ENCODE measurements around the gene GRIN2C. TPM values are rescaled to one million over a fixed set of nuclear protein-coding genes. Genes with fewer than 3 reads are reported as not detected.

GRIN2C gene
- total and polyA plus RNA-seq, 12 donors: 0.42 to 16.4 (median 3.2) TPM

DNA sequence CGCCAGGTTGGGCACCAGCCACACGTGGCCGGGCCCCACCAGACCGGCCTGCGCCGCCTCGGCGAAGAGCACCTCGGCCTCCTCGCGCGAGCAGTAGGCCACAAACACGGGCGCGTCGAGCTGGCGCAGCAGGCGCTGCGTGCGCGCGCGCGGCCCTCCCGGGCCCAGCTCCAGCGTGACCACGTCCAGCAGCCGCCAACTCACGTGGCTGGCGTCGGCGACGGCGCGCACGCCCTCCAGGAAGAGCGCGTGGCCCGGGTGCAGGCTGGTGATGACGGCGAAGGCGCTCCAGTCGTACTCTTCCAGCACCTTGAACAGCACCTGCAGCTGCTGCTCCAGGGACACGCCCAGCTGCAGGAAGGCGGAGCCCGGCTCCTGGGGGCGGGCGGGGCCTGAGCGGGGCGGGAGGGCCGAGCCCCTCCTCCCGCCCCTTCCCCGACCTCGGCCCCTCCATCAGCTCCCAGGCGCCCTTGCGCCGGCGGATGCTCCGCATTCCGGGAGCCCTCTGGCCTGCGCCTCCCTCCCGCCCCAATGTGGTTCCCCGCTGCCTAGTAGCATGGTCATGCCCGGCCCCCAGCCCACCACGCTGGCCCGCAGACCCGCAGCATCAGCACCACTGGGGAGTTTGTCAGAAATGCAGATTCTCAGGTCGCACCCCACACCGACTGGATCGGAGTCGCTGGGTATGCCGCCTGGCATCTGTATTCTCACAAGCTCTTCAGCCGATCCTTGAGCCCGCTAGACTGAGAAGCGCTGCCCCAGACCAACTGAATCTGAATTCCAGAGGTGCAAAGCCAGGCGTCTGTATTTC lies 7.2 kb downstream of the GRIN2C start:
- no peaks in the 10 kb centered on the region for H3K4me1 ChIP-seq (replicated peaks in 1 of 2)
- no peaks in the 10 kb centered on the region for H3K36me3 ChIP-seq (replicated peaks in 1 of 2)
- no peak overlapping the region for H3K4me3 ChIP-seq
- intact Hi-C loops (cut with DNase I): no loop called here
- TF ChIP-seq POLR2A (IDR thresholded peaks at IDR 0.05): no peak
- TF ChIP-seq, protein P1, sequence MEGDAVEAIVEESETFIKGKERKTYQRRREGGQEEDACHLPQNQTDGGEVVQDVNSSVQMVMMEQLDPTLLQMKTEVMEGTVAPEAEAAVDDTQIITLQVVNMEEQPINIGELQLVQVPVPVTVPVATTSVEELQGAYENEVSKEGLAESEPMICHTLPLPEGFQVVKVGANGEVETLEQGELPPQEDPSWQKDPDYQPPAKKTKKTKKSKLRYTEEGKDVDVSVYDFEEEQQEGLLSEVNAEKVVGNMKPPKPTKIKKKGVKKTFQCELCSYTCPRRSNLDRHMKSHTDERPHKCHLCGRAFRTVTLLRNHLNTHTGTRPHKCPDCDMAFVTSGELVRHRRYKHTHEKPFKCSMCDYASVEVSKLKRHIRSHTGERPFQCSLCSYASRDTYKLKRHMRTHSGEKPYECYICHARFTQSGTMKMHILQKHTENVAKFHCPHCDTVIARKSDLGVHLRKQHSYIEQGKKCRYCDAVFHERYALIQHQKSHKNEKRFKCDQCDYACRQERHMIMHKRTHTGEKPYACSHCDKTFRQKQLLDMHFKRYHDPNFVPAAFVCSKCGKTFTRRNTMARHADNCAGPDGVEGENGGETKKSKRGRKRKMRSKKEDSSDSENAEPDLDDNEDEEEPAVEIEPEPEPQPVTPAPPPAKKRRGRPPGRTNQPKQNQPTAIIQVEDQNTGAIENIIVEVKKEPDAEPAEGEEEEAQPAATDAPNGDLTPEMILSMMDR (IDR thresholded peaks at IDR 0.05): no peak
- no peaks in the 10 kb centered on the region for H3K27me3 ChIP-seq
- no peak for DNase-seq
- 16 to 53% (median 39%) methylated on average over 9 to 76 of the region's 76 CpGs for WGBS, 4 donors
- H3K9me3 ChIP-seq (replicated peaks in 1 of 3): no peaks in the 10 kb centered on the region
- no peak overlapping the region for H3K27ac ChIP-seq

GRCh38 chr17:74851612-74852236 lies 8.0 kb downstream of the GRIN2C start:
- Histone ChIP-seq H3K27ac (no peak overlapping the region), H3K4me1 (replicated peaks in 1 of 2) (no peaks in the 10 kb centered on the region), H3K27me3 (no peaks in the 10 kb centered on the region), H3K4me3 (no peak overlapping the region), H3K36me3 (replicated peaks in 1 of 2) (no peaks in the 10 kb centered on the region), H3K9me3 (replicated peaks in 1 of 3) (no peaks in the 10 kb centered on the region)
- DNase-seq: no peak
- 67 to 82% (median 71%) methylated on average over 4 to 29 of the region's 29 CpGs for WGBS, 4 donors
- TF ChIP-seq, protein P1 (IDR thresholded peaks at IDR 0.05): no peak
- no peak for TF ChIP-seq POLR2A (IDR thresholded peaks at IDR 0.05)
- intact Hi-C loops (cut with DNase I): no loop called here

DNA sequence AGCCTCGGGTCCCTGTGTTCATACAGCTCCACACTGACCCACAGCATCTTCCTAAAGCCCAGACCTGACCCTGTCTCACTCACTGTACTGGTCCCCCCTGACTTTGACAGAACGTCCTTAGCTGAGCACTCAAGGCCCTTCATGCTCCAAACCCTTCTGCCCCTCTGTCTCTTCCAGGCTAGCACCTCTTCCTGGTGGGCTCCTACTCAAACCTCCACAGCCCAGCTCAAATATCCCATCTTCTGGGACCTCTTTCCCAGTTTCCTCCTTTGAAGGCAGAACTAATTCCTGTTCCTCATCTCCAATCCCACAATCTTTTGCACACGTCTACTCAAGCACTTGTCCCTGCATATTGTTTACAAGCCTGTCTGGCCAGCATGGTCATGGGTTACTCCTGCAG lies 8.8 kb downstream of the GRIN2C start:
- Histone ChIP-seq H3K27me3 (no peaks in the 10 kb centered on the region), H3K4me1 (replicated peaks in 1 of 2) (no peaks in the 10 kb centered on the region), H3K9me3 (replicated peaks in 1 of 3) (no peaks in the 10 kb centered on the region), H3K36me3 (replicated peaks in 1 of 2) (no peaks in the 10 kb centered on the region), H3K27ac (no peak overlapping the region), H3K4me3 (no peak overlapping the region)
- intact Hi-C loops (cut with DNase I): no loop called here
- 53 to 71% (median 67%) methylated on average over 3 of the region's 3 CpGs for WGBS, 4 donors
- no peak for DNase-seq
- TF ChIP-seq, protein P1 (IDR thresholded peaks at IDR 0.05): no peak
- no peak for TF ChIP-seq POLR2A (IDR thresholded peaks at IDR 0.05)

- 79 to 91% (median 87%) methylated on average over 9 to 17 of the region's 17 CpGs for WGBS, 4 donors
- DNase-seq: no peak
- Histone ChIP-seq H3K27ac (no peak overlapping the region), H3K27me3 (no peaks in the 10 kb centered on the region), H3K4me1 (replicated peaks in 1 of 2) (no peaks in the 10 kb centered on the region), H3K9me3 (replicated peaks in 1 of 3) (no peaks in the 10 kb centered on the region), H3K4me3 (no peak overlapping the region), H3K36me3 (replicated peaks in 1 of 2) (no peaks in the 10 kb centered on the region)
- intact Hi-C loops (cut with DNase I): no loop called here
- TF ChIP-seq POLR2A (IDR thresholded peaks at IDR 0.05): no peak
- TF ChIP-seq, protein P1 (IDR thresholded peaks at IDR 0.05): no peak
These were observed 9.4 kb downstream of the GRIN2C start for GRCh38 chr17:74850310-74850709.
